GM12872 (cell line): ENCODE data around the gene SMAD5.

Experiments
- TF ChIP-seq, protein P1 (sequence below): IDR thresholded peaks from 3 replicates; pipeline ENCODE4 v1.5.1; 2011; ENCODE audit warnings: low read depth, mild to moderate bottlenecking, low read length, moderate library complexity; ENCODE audit not compliant: insufficient read depth

SMAD5 gene

GRCh38 chr5:136212252-136212721 lies 79.6 kb downstream of the SMAD5 start:
- TF ChIP-seq, protein P1, sequence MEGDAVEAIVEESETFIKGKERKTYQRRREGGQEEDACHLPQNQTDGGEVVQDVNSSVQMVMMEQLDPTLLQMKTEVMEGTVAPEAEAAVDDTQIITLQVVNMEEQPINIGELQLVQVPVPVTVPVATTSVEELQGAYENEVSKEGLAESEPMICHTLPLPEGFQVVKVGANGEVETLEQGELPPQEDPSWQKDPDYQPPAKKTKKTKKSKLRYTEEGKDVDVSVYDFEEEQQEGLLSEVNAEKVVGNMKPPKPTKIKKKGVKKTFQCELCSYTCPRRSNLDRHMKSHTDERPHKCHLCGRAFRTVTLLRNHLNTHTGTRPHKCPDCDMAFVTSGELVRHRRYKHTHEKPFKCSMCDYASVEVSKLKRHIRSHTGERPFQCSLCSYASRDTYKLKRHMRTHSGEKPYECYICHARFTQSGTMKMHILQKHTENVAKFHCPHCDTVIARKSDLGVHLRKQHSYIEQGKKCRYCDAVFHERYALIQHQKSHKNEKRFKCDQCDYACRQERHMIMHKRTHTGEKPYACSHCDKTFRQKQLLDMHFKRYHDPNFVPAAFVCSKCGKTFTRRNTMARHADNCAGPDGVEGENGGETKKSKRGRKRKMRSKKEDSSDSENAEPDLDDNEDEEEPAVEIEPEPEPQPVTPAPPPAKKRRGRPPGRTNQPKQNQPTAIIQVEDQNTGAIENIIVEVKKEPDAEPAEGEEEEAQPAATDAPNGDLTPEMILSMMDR = peak; percentile 90

- TF ChIP-seq, protein P1 = no peak
Observed at GRCh38 chr5:136213919-136214493, 81.4 kb downstream of the SMAD5 start.

DNA sequence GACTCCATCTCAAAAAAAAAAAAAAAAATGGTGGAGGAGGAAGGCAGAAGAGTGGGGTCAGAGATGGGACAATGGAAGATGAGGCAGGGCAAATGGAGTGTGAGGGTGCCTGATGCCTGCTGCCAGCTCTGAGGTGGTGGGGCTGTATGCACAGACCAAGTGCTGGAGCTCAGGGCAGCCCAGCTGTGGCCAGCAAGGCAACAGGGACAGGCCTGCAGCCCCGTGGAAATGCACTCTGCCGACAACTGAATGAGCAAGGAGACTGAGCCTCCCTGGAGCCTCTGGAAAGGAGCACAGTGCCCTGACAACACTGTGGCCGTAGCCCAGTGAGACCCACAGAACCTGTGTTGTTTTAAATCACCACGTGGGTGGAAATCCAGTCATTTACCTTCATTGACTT lies 83.2 kb downstream of the SMAD5 start:
- TF ChIP-seq, protein P1 = no peak

DNA sequence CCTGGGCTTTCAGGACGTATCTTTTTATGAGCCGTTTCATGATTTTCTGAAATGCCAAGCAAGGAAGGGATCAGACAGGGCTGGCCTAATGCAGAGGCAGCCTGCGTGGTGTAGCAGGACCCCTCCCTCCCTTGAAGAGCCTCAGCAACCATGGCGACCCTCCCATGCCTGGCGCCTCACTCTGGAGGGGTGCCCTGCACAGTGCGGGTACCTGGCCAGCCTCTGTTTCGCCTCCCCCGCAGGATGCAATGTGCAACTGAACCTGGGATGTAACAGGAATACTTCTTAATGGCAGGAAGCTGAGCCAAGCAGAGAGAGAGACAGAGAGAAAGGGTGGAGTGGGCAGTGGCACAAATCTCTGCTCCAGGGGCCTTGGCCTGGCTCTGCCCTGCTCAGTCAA lies 83.6 kb downstream of the SMAD5 start:
- TF ChIP-seq, protein P1 = no peak

DNA sequence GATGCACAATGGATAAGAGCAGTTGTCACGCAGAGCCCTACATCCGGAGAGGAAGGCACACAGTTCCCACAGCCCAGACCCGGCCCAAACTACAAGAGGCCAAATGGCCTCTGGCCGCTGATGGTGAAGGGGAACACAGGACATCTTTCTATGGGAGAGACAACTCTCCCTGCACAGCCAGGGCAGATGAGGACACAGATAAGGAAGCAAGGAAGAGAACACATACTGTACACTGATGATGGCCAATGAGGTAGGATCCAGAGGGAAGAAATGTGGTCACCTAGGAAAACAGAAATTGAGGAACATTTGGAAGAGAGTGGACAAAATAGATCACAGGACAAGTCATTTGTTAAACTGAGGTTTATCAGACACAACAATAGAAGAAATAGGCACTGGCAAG lies 88.7 kb downstream of the SMAD5 start:
- TF ChIP-seq, protein P1 = no peak

GRCh38 chr5:136222580-136223235 lies 90.1 kb downstream of the SMAD5 start:
- TF ChIP-seq, protein P1 = no peak

- TF ChIP-seq, protein P1 = no peak
Observed at GRCh38 chr5:136225796-136226195, 93.2 kb downstream of the SMAD5 start.
